Urinary bladder (tissue), 4 donors: Measurements from ENCODE around the gene MTMR4. TPM values are rescaled to one million over a fixed set of nuclear protein-coding genes. Genes with fewer than 3 reads are reported as not detected.
A peak's percentile ranks its signal among the peaks of the same experiment; 100 is the strongest.
"Not testable (repeated sequence)": the region's sequence is repeated elsewhere in the genome, so short reads cannot be mapped to it uniquely, and the experiment has no call there.

Experiments
- DNase-seq: peaks from one replicate; pipeline ENCODE4 v3.0.0-alpha.2; 2015; ENCODE audit errors: extremely low spot score
- H3K27ac ChIP-seq: one replicate; pipeline ENCODE4 v1.5.1; 2013; ENCODE audit warnings: low read depth, mild to moderate bottlenecking, moderate library complexity
- H3K36me3 ChIP-seq: one replicate; pipeline ENCODE4 v1.6.1; 2013; ENCODE audit warnings: mild to moderate bottlenecking, moderate library complexity; ENCODE audit not compliant: insufficient read depth
- H3K4me1 ChIP-seq: one replicate; pipeline ENCODE4 v1.6.1; 2013; ENCODE audit warnings: mild to moderate bottlenecking, moderate library complexity; ENCODE audit not compliant: insufficient read depth
- H3K4me3 ChIP-seq: one replicate; pipeline ENCODE4 v1.5.1; 2013; ENCODE audit warnings: low read depth, low read length
- WGBS: extraction: QIAGEN DNeasy Blood & Tissue Kit; methylation state at CpG from one replicate; pipeline ENCODE4 v1.1.7; 2013; 5-methylcytosine and 5-hydroxymethylcytosine counted together
- polyA plus RNA-seq: library from polyadenylated mRNA; stranded (reverse); fragments of 200-250 nt; gene quantifications from one replicate; pipeline ENCODE4 v1.2.3, GENCODE V29; 2013
- total RNA-seq: library from RNA; depleted of rRNA; stranded (reverse); fragments of >200 nt; gene quantifications from one replicate; pipeline ENCODE4 v1.2.3, GENCODE V29; 2014
- donor health status: healthy with polysubstance abuse.
- donor health status: healthy.

MTMR4 gene
- total and polyA plus RNA-seq, 2 donors, result 14.5 to 41.1 TPM

DNA sequence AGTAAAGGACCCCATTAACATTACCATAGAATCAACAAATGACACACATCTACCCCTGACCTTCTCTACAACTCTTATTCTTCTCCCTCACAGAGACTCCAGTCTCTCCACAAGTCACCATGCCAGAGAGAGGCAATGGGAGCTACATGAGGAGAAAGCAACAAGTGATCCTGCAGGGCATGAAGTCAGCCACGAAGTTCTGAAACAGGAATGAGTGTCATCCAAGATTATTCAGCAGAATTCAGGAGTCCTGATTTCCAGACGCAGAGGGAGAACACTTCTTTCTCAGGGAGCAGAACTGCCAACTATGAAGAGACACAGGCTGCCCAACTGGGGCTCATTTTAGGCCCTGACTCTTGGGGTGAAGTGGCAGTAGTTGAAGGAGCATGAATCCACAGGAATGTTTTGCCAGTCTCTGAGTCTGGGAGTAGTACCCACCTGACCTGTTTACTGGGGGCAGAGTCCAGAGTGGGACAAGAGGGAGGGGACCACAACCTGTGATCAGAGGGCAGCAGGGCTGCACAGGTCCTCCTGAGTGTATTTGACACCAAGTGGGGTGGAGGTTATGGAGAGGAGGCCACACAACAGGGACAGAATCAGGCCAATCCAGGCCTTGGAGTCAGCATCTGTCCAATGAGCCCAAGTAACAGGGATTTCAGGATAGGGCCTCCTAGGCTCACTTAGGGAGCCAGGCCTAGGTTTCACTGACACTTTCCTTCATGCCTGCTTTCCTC lies 2.4 kb upstream of the MTMR4 start:
- 45% methylated on average over 2 of the region's 2 CpGs for WGBS
- peak overlapping the region; percentile 84 for H3K27ac ChIP-seq
- no peak for DNase-seq
- H3K4me1 ChIP-seq, result peaks cover 2% of the 10 kb centered on the region
- H3K36me3 ChIP-seq, result no peaks in the 10 kb centered on the region
- peak overlapping the region; percentile 41 for H3K4me3 ChIP-seq

GRCh38 chr17:58515286-58515685 lies 848 bp upstream of the MTMR4 start:
- peak overlapping the region; percentile 70 for H3K27ac ChIP-seq
- DNase-seq, result no peak
- H3K4me1 ChIP-seq, result peaks cover 2% of the 10 kb centered on the region
- no peak overlapping the region for H3K4me3 ChIP-seq
- WGBS, result 68% methylated on average over 2 of the region's 2 CpGs
- H3K36me3 ChIP-seq, result peaks cover 2% of the 10 kb centered on the region

GRCh38 chr17:58514770-58515157 lies 326 bp upstream of the MTMR4 start:
- peak overlapping the region; percentile 70 for H3K4me3 ChIP-seq
- H3K27ac ChIP-seq, result peak overlapping the region; percentile 70
- DNase-seq, result no peak
- WGBS, result 12% methylated on average over 11 of the region's 11 CpGs
- H3K4me1 ChIP-seq, result peaks cover 2% of the 10 kb centered on the region
- peaks cover 2% of the 10 kb centered on the region for H3K36me3 ChIP-seq

DNA sequence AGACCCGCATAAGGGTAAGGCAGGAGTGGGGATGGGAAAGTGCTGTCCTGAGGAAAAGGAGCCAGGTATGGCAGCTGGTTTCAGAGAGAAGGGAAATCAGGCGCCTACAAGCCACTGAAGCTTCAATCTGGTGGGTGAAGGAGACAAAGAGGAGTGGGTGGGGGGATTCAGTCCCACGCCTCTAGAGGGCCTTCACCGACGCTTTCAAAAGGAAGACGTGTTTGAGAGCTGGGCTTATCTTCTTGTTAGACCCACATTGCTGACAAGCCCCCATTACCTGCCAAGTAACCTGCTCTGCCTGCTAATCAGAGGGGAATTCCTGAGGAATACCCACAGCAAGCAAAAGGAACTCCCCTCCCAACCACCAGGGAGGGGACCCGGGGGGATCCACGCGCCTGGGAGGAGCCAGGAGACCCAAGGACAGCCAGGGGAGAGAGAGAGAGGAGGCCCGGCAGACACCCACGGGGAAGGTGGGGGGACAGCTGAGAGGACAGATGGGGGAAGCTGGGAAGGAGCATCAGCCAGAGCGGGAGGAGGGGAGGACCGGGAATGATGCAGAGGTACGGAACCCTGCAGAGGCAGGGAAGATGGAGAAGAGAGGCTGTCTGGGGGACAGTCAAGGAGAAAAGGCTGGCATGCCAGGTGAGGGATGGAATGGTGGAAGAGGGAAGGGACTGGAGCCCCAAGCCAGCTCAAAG lies 1.0 kb downstream of the MTMR4 start:
- H3K4me1 ChIP-seq, result peaks cover 2% of the 10 kb centered on the region
- no peak overlapping the region for H3K27ac ChIP-seq
- DNase-seq, result no peak
- H3K4me3 ChIP-seq, result peak overlapping the region; percentile 70
- WGBS, result 29% methylated on average over 14 of the region's 14 CpGs
- H3K36me3 ChIP-seq, result peaks cover 2% of the 10 kb centered on the region

GRCh38 chr17:58510075-58510474 lies 4.4 kb downstream of the MTMR4 start:
- H3K36me3 ChIP-seq, result peaks cover 4% of the 10 kb centered on the region
- DNase-seq, result no peak
- no peak overlapping the region for H3K27ac ChIP-seq
- peaks cover 2% of the 10 kb centered on the region for H3K4me1 ChIP-seq
- WGBS, result 93% methylated on average over 5 of the region's 5 CpGs
- H3K4me3 ChIP-seq, result no peak overlapping the region

DNA sequence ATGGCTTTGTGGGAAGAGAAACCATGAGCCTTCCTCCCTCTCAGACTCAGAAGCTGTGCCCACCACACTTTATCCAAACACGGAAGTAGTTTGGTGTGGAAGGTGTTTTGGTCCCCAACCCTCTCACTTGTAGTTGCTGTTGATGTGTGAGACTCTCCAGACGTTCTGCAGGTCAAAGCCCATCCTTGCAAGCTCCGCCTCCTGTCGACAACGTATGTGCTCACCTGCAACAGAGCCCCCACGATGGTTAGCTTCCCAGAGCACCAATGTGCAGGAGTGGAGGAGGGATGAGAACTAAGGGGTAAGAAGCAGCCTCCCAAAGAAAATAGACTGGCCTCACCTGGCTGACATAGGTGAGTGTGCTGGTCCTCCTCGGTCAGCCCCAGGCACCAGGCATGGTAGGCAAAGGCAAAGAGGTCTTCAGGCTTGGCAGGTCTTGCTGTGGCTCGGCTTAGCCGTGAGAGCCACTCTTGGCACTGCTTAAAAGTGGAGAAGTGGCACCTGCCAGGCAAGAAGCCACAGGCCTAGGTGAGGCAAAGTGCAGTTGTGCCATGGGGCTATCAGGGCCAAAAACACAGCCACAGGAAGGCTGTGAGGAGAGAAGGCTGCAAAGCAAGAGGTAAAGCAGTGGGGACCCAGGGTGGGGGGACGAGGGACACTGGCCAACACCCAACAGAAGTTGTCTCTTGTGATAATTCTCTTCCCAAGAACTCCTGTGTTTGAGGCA lies 5.9 kb downstream of the MTMR4 start:
- Histone ChIP-seq H3K4me1 (peaks cover 2% of the 10 kb centered on the region), H3K27ac (no peak overlapping the region), H3K4me3 (no peak overlapping the region), H3K36me3 (peaks cover 4% of the 10 kb centered on the region)
- no peak for DNase-seq
- 81% methylated on average over 10 of the region's 10 CpGs for WGBS

DNA sequence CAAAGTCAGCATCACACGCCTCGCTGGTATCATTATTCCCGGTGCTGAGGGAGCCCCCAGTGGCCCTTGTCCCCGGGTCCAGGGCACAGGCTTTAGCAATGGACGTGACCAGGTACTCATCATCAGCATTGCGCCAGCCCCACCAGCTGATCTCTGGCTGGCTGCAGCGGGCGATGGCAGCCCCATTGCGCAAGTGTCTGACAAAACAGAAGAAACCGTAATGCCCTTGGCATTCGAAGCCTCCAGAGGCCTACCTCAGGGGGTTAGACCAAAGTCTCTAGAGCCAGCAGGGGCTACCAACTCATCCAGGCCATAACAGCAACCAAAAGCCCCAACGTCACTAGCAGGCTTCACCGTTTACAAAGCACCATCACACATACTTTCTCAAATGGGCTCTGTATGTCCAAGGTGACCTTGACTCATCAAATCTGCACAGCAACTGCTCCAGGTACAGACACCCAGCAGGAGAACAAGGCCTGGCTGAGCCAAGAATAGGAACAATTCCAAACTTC lies 7.3 kb downstream of the MTMR4 start:
- no peak overlapping the region for H3K27ac ChIP-seq
- no peak overlapping the region for H3K4me3 ChIP-seq
- no peak for DNase-seq
- H3K4me1 ChIP-seq, result no peaks in the 10 kb centered on the region
- peaks cover 4% of the 10 kb centered on the region for H3K36me3 ChIP-seq
- 95% methylated on average over 13 of the region's 13 CpGs for WGBS

GRCh38 chr17:58506354-58507080 lies 7.9 kb downstream of the MTMR4 start:
- WGBS, result 89% methylated on average over 7 of the region's 7 CpGs
- Histone ChIP-seq H3K27ac (no peak overlapping the region), H3K4me3 (no peak overlapping the region), H3K4me1 (no peaks in the 10 kb centered on the region), H3K36me3 (peaks cover 4% of the 10 kb centered on the region)
- no peak for DNase-seq

DNA sequence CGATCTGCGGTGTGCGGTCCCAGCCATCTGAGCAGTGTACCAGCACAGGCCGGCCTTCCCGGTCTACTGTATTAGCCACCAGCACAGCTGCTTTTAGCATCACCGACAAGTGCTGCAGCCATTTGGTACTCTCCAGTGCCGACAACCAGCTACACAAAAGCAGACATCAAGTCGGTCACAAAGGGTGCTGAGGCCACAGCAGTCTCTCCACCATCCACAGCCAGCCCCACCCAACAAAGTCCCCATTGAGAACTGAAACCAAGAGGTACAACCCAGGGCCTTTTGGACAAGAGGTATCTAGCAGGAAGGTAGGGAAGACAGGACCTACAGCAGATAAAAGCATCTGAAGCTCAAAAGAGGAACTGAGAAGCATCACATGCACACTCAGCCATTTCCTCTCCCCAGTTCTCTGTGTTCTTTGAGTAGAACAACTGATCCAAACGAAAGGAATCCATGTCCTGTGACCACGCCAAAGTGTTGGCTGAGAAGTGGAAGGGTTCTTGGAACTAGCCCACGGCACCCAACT lies 9.5 kb downstream of the MTMR4 start:
- Histone ChIP-seq H3K4me1 (no peaks in the 10 kb centered on the region), H3K4me3 (no peak overlapping the region), H3K36me3 (peaks cover 2% of the 10 kb centered on the region), H3K27ac (no peak overlapping the region)
- no peak for DNase-seq
- 84% methylated on average over 11 of the region's 11 CpGs for WGBS

DNA sequence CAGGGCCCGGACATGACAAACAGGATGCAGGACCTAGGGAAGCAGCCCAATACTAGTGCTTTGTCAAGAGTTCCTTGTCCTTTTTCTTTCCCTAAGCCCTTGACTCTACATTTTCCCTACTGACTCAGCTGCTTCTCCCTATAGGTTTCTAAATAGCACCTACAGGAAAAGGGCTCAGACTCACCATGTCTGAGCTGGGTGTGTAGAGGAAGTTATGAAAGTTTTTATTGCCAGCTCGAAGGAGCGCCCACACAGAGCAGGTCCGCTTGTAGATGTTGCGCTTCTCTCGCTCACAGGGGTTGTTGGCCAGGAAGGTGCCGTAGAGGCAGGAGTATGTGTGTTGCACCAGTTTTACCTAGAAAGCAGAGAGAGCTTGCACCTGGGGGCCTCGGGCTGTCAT lies 10.6 kb downstream of the MTMR4 start:
- H3K4me1 ChIP-seq, result no peaks in the 10 kb centered on the region
- no peak for DNase-seq
- no peak overlapping the region for H3K4me3 ChIP-seq
- H3K36me3 ChIP-seq, result peaks cover 2% of the 10 kb centered on the region
- 93% methylated on average over 8 of the region's 8 CpGs for WGBS
- no peak overlapping the region for H3K27ac ChIP-seq

GRCh38 chr17:58503134-58503533 lies 11.3 kb downstream of the MTMR4 start:
- H3K4me3 ChIP-seq, H3K27ac ChIP-seq, H3K4me1 ChIP-seq, H3K36me3 ChIP-seq, DNase-seq: not testable (repeated sequence)
- WGBS, result 90% methylated on average over 6 of the region's 6 CpGs

- Histone ChIP-seq H3K27ac (no peak overlapping the region), H3K36me3 (peaks cover 1% of the 10 kb centered on the region), H3K4me1 (no peaks in the 10 kb centered on the region), H3K4me3 (no peak overlapping the region)
- no peak for DNase-seq
- 93% methylated on average over 7 of the region's 7 CpGs for WGBS
Observed at GRCh38 chr17:58501451-58501850, 13.0 kb downstream of the MTMR4 start.
